Dermis microvascular lymphatic vessel endothelial cell (primary cell): ENCODE results near the gene TBCD. TPM values are rescaled to one million over a fixed set of nuclear protein-coding genes. Genes with fewer than 3 reads are reported as not detected.

Source experiments
- DNase-seq, 2 donors: peaks; one replicate each; pipeline versions ENCODE4 v3.0.0 to v3.0.0-alpha.2; 2010; ENCODE audit warnings: low read depth in 2 of 2
- total RNA-seq: library from RNA; depleted of rRNA; stranded (reverse); fragments of >200 nt; gene quantifications from 2 replicates; pipeline ENCODE4 v1.2.1, GENCODE V29; 2014

TBCD gene
- total RNA-seq, 1 donor from 2014 or later = 52.5 TPM

GRCh38 chr17:82921426-82921825 lies 169.6 kb downstream of the TBCD start:
- DNase-seq = peak in 1 of 2 donors; percentile 7

DNA sequence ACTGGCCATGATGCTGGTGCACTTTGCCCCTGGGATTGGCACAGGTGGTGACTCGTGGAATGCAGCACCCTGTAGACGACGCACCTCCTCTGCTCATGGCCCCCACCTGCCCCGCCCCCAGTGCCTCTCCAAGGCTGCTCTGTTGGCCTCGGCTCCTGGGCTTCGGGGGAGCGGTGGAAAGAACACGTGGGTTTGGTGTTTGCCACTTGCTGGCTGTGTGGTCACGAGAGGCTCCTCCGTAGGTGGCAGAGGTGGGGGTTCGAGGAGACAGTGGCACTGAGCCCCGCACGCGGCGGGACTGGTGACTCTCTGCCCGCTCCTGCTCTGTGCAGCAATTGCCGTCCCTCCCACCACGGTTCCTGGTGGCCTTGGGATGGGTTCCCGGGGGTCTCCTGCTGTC lies 170.8 kb downstream of the TBCD start:
- no peak for DNase-seq

GRCh38 chr17:82923366-82924113 lies 171.7 kb downstream of the TBCD start:
- DNase-seq = no peak

DNA sequence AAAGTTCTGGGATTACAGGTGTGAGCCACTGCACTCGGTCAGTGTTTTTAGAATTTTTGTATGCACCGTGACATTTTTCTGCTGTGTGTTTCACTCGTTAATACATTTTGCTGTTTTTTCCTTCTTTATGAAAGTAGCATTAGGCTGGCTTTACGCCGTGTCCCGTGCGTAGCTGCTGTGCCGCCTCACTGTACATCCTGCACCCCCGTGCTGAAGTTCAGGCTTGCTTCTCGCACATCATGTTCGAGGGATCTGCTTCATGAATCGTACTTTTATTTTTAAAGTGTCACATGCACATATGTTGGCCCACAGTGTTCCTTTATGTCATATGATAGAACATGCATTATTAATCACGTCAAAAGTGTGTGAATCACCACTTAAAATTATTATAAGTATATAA lies 172.3 kb downstream of the TBCD start:
- DNase-seq = no peak

- DNase-seq = no peak
Measured at GRCh38 chr17:82924812-82925211, 172.9 kb downstream of the TBCD start.

DNA sequence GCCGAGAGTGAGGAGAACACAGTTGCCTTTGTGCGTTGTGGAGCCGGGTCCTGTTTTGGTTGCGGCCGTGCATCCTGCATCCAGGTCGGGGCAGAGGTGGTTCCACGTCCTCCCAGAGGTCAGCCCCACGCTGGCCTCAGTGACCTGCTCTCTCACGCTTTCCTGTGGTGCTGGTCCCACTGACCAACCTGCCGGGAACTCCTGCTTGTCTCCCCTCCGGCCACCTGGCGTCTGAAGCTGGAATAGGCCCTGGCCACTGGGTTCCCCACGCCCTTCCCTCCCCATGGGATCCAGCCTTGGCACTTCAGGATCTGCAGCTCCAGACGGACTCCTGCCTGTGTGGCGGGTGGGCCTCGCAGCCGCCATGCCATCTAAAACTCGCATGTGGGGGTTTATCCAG lies 173.5 kb downstream of the TBCD start:
- DNase-seq = no peak

DNA sequence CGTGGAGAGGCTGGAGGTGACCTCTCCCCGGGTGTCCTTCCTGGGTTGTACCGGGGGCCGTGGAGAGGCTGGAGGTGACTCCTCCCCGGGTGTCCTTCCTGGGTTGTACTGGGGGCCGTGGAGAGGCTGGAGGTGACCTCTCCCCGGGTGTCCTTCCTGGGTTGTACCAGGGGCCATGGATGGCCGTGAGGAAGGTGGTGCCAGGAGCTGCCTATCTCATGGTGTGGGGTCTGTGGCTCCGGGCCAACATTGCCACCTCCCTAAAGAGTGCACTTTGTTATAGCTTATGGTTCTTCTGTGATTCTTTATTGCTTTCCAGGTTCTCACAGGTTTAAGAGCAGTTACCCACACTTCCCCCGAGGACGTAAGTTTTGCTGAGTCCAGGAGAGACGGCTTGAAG lies 174.2 kb downstream of the TBCD start:
- no peak for DNase-seq

GRCh38 chr17:82926716-82927115 lies 174.9 kb downstream of the TBCD start:
- DNase-seq = no peak

GRCh38 chr17:82927311-82927660 lies 175.4 kb downstream of the TBCD start:
- DNase-seq = no peak

DNA sequence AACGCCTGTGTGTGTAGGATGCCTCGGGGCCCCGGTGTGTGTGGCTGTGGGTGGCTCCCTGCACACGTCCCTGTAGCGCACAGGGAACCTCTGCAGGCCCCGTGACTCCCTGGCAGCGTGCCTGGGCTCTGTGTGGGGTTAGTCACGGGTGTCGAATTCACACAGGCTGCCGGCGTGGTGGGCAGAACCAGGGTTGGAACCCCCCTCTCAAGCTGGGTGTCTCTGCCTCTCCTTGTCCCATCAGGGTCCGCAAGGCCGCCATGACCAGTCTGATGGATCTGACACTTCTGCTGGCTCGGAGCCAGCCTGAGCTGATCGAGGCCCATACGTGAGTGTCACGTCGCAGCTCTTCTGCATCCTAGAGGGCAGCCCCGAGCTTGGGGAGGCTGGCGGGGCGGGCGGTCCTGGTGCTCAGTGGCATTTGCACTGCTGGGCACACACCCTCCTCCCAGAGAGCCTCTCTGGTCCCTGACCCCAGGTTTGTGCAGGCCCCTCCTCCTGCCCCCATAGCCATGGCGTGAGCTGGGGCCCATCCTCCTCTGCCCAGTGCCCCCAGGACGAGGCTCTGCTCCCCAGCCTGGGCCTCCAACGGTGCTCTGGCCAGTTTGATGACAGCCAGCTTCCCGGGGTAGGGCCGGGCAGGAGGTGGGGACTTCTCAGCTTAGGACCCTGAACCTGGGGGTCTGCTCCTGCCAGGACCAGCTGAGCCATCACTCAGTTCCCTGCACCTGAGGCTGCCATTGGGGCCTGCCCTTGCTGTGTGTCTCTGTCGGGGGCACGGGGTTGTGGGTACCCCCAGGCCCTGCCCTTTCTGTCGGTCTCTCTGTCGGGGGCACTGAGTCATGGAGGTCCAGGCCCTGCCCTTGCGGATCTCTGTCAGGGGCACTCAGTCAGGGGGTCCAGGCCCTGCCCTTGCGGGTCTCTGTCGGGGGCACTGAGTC lies 176.1 kb downstream of the TBCD start:
- DNase-seq = no peak

- no peak for DNase-seq
Measured at GRCh38 chr17:82929011-82929622, 177.3 kb downstream of the TBCD start.

- no peak for DNase-seq
Measured at GRCh38 chr17:82929676-82930042, 177.8 kb downstream of the TBCD start.

DNA sequence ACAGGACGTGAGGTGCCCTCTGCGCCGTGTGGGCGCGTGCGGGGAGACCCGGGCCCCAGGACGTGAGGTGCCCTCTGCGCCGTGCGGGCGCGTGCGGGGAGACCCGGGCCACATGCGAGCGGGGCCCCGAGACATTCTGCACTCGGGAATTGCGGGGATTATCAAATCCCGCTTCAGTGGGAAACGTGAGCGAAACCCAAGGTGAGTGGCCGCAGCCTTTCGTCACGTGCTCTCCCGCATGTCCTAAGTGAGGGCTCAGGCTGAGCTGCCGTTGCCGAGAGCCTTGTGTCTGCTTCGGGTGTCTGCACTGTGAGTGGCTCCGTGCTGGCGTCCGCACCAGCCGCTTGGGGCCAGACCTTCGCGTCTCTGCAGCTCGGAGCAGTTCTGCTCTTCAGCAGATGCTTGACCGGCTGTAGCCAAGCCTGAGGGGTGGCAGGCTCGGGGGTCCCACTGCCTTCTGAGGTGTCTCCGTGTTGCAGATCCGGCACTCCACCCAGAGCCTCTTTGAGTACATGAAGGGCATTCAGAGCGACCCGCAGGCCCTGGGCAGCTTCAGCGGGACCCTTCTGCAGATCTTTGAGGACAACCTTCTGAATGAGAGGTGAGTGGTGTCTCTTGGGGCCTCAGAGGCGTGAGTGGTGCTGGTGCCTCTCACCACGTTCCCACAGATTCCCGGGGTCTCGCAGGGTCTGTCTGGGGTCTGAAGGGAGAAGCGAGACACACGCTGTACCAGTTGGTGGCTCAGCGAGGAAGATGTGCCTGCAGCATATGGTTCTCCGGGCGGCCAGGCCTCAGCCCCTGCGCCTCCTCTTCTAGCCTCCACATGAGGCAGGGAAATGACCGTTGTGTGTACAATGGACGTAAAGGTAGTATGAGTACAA lies 178.4 kb downstream of the TBCD start:
- no peak for DNase-seq

GRCh38 chr17:82930924-82931698 lies 179.2 kb downstream of the TBCD start:
- no peak for DNase-seq

DNA sequence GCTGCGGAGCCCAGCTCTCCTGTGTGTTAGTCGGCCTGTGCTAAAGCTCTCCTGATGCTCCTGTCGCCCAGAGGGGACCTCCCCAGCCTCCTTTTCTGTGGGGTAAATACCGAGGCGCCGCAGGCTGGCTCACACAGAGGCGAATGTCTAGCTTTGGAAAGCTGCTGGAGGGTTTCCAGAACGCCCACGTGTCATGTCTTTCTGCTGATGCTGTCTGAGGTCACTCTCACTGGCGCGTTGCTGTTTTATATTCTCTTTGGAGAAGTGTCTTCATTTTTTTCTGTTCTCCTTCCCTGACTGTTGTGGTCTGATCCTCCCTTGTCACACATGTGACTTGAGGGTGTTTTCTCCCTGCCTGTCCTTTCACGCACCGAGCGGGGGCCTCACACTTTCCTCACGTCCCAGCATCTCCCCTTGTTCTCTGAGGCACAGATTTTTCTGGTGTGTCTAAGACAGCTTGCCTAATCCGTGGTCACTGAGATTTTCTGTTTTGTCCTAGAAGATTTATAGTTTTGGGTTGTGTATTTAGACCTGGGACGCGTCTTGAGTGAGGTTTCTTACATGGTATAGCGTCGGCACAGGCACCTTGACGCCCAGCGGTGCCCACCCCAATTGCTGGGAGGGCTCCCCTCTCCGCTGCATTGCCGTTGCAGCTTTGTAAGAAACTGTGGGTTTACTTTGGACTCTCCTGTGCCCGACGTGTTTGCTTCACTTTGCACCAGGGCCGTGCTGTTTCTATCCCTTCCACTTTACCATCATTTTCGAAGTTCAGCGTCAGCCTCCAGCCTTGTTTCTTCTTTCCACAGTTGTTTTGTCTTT lies 180.0 kb downstream of the TBCD start:
- no peak for DNase-seq

GRCh38 chr17:82932518-82933310 lies 180.8 kb downstream of the TBCD start:
- peak in 1 of 2 donors; percentile 29 for DNase-seq

GRCh38 chr17:82933911-82934310 lies 182.0 kb downstream of the TBCD start:
- DNase-seq = no peak

DNA sequence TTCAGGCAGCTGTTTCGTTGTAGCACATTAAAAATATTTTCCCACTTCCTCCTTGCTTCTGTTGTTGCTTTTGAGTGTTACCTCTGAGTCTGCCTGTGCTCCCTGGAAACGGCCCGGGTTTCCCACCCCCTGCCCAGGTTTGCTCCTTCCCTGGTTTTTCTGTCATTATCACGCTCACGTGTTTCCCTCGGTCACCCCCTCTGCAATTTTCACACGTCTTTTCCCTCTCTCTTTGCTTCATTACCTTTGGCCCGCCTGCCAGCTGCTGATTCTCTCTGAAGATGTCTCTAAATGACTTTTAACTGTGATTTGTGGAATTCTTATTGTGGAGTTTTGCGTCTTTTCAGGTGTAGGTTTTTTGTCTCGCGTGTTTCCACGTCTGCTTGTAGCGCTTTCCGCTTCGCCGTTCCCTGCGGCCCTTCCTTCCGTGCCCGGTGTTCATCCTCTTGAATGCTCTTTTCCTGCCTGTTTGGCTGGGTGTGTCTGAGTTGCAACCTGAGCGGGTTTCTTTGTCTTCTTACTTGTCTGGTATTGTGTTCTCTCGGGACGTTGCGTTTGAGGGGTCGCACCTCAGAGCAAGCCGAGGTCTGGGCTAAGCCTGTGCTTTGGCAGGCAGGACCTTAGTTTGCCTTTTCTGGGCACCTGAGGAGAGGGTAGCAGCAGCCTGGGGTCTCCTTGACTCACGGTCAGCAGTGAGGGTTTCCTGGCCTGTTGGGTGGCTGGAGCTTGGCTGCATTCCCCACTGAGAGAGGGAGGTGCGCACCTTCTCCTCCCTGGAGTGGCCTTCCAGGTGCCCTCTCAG lies 184.3 kb downstream of the TBCD start:
- DNase-seq = no peak
